ENCODE results near the gene CKMT2.

GRCh38 chr5:81234299-81234698, 1.2 kb downstream of the CKMT2 start:
- no peak for TF ChIP-seq CTCF (IDR thresholded peaks at IDR 0.05; ENCODE audit: poor library complexity)
- no peak for TF ChIP-seq EZH2 (IDR thresholded peaks at IDR 0.05; ENCODE audit: borderline replicate concordance)

Data from hepatocyte (in vitro differentiated cells).